ENCODE measurements around the gene GJC1. TPM values are rescaled to one million over a fixed set of nuclear protein-coding genes. Genes with fewer than 3 reads are reported as not detected.

Gene GJC1
- total and polyA plus RNA-seq, 11 donors, result 14.2 to 60.8 (median 24.9) TPM

- intact Hi-C loops (cut with DNase I), result loop anchor here (1.0 to 10.0 kb wide), 11 partner anchors 48 to 355 kb away; partner anchors contain the start of genes GJC1 (in 5 of the 10), ACBD4 (in 2 of the 10) and PLCD3 (in 2 of the 10)
- DNase-seq, result peak; percentile 82 to 89 (median 83)
- Histone ChIP-seq H3K27me3 (no peaks in the 10 kb centered on the region), H3K4me1 (peaks cover 4 to 63% (median 42%) of the 10 kb centered on the region in 12 donors), H3K27ac (peak overlapping the region in 11 of 12 donors; percentile 42 to 84 (median 76)), H3K4me3 (peak overlapping the region in 11 of 12 donors; percentile 14 to 60 (median 46)), H3K9me3 (no peaks in the 10 kb centered on the region), H3K36me3 (no peaks in the 10 kb centered on the region)
- TF ChIP-seq CTCF (IDR thresholded peaks at IDR 0.05) (peak; percentile 81 to 95 (median 92)), POLR2A (IDR thresholded peaks at IDR 0.05) (peak in 1 of 2 donors; percentile 31)
- 15 to 27% (median 17%) methylated on average over 20 to 36 of the region's 36 CpGs for WGBS, 4 donors
- peak; percentile 28 to 58 (median 44) for ATAC-seq
Measured at GRCh38 chr17:44779211-44780025, 50.7 kb downstream of the GJC1 start.

GRCh38 chr17:44778656-44779210 lies 51.4 kb downstream of the GJC1 start:
- ATAC-seq (no peak), DNase-seq (no peak)
- WGBS, 4 donors, result 35 to 44% (median 39%) methylated on average over 7 to 10 of the region's 10 CpGs
- Histone ChIP-seq H3K4me3 (peak overlapping the region in 6 of 12 donors; percentile 36 to 54 (median 46)), H3K4me1 (peaks cover 4 to 63% (median 42%) of the 10 kb centered on the region in 12 donors), H3K9me3 (no peaks in the 10 kb centered on the region), H3K27ac (peak overlapping the region in 9 of 12 donors; percentile 65 to 84 (median 76)), H3K36me3 (no peaks in the 10 kb centered on the region), H3K27me3 (no peaks in the 10 kb centered on the region)
- intact Hi-C loops (cut with DNase I), result loop anchor here (1.0 to 10.0 kb wide), 9 partner anchors 52 to 356 kb away; partner anchors contain the start of genes GJC1 (in 3 of the 10), ACBD4 (in 2 of the 10) and PLCD3 (in 2 of the 10)
- TF ChIP-seq POLR2A (IDR thresholded peaks at IDR 0.05) (no peak), CTCF (IDR thresholded peaks at IDR 0.05) (no peak)

GRCh38 chr17:44777394-44778348 lies 52.4 kb downstream of the GJC1 start:
- WGBS, 4 donors, result 82 to 92% (median 88%) methylated on average over 13 to 20 of the region's 20 CpGs

More at GRCh38 chr17:44777394-44778348, 52.4 kb downstream of the GJC1 start:
- Histone ChIP-seq H3K9me3 (no peaks in the 10 kb centered on the region), H3K27ac (no peak overlapping the region), H3K4me3 (no peak overlapping the region), H3K4me1 (peaks cover 4 to 52% (median 37%) of the 10 kb centered on the region in 12 donors), H3K27me3 (no peaks in the 10 kb centered on the region), H3K36me3 (no peaks in the 10 kb centered on the region)
- ATAC-seq, result no peak
- TF ChIP-seq CTCF (IDR thresholded peaks at IDR 0.05), result no peak
- TF ChIP-seq POLR2A (IDR thresholded peaks at IDR 0.05), result no peak
- DNase-seq, result peak in 1 of 5 donors; percentile 23
- intact Hi-C loops (cut with DNase I), result loop anchor here in 8 of 10 donors (2.0 to 10.0 kb wide), 8 partner anchors 53 to 357 kb away; partner anchors contain the start of genes GJC1 (in 3 of the 8), ACBD4 (in 2 of the 8) and PLCD3 (in 2 of the 8)
